GM23338 (cell line): Measurements from ENCODE around the gene PCLO.

ENCODE experiments used
- CREB1 ChIP-seq: fragments of 250-450 bp; sonication (Bioruptor Pico); IDR thresholded peaks from 2 replicates; pipeline ENCODE4 v1.5.0; 2020; ENCODE audit warnings: low read depth, mild to moderate bottlenecking, moderate library complexity
- EZH2 ChIP-seq: fragments of 200-600 bp; sonication (generic); IDR thresholded peaks from one replicate; pipeline ENCODE4 v1.8.0; 2017; ENCODE audit warnings: antibody characterized with exemption, mild to moderate bottlenecking, low read depth; ENCODE audit not compliant: unreplicated experiment
- EZH2phosphoT487 ChIP-seq: fragments of 200-600 bp; sonication (generic); IDR thresholded peaks from one replicate; pipeline ENCODE4 v1.8.1; 2018; ENCODE audit warnings: antibody characterized with exemption; ENCODE audit not compliant: unreplicated experiment
- JUNB ChIP-seq: IDR thresholded peaks from one replicate; pipeline ENCODE4 v1.6.1; 2016; ENCODE audit warnings: antibody characterized with exemption; ENCODE audit not compliant: unreplicated experiment
- NANOG ChIP-seq: IDR thresholded peaks from 2 replicates; pipeline ENCODE4 v1.6.1; 2016; ENCODE audit warnings: antibody characterized with exemption, borderline replicate concordance
- POLR2AphosphoS5 ChIP-seq: IDR thresholded peaks from 2 replicates; pipeline ENCODE4 v1.6.1; 2016; ENCODE audit warnings: antibody characterized with exemption, low read depth
- REST ChIP-seq: IDR thresholded peaks from one replicate; pipeline ENCODE4 v1.6.1; 2018; ENCODE audit warnings: antibody characterized with exemption; ENCODE audit not compliant: unreplicated experiment
- STAT1 ChIP-seq: IDR thresholded peaks from one replicate; pipeline ENCODE4 v1.6.1; 2016; ENCODE audit warnings: antibody characterized with exemption; ENCODE audit not compliant: unreplicated experiment
- ZNF114 ChIP-seq: fragments of 250-450 bp; sonication (Bioruptor Pico); IDR thresholded peaks from 2 replicates; pipeline ENCODE4 v1.5.0; 2020; ENCODE audit warnings: mild to moderate bottlenecking, moderate library complexity
- ZNF462 ChIP-seq: fragments of 250-450 bp; sonication (Bioruptor Pico); IDR thresholded peaks from 2 replicates; pipeline ENCODE4 v1.5.0; 2020; ENCODE audit warnings: mild to moderate bottlenecking, moderate library complexity
- TF ChIP-seq, protein P1 (sequence below), 2 experiments: fragments of 200-600 bp in 1 of 2; sonication (generic) in 1 of 2; conservative IDR thresholded peaks; 2 replicates each; pipeline versions ENCODE4 v1.5.1 to v1.6.1; 2016 to 2017; ENCODE audit warnings: antibody characterized with exemption in 2 of 2, low read depth in 2 of 2, mild to moderate bottlenecking in 2 of 2, moderate library complexity in 1 of 2
- TF ChIP-seq, protein P2 (sequence below): IDR thresholded peaks from 2 replicates; pipeline ENCODE4 v1.6.1; 2016; ENCODE audit warnings: antibody characterized with exemption

DNA sequence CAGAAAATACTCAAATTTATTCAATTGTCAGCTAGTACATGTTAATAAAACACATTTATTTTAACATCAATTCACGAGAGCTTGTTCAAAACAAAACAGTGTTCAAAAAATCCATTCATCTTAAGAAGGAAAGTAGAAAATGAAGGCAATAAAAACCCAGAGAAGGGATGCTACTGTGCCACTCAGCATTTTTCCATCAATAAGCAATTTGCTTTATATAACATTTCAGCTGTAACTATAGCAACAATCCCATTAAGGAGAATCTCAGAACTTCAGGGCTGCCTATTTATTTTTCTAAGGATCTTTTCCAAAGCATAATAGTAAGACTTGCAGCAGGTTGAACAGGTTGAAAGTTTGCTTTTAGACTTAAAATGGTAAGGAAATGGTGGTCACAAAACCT is 190.5 kb downstream of the PCLO start:
- TF ChIP-seq, protein P1, sequence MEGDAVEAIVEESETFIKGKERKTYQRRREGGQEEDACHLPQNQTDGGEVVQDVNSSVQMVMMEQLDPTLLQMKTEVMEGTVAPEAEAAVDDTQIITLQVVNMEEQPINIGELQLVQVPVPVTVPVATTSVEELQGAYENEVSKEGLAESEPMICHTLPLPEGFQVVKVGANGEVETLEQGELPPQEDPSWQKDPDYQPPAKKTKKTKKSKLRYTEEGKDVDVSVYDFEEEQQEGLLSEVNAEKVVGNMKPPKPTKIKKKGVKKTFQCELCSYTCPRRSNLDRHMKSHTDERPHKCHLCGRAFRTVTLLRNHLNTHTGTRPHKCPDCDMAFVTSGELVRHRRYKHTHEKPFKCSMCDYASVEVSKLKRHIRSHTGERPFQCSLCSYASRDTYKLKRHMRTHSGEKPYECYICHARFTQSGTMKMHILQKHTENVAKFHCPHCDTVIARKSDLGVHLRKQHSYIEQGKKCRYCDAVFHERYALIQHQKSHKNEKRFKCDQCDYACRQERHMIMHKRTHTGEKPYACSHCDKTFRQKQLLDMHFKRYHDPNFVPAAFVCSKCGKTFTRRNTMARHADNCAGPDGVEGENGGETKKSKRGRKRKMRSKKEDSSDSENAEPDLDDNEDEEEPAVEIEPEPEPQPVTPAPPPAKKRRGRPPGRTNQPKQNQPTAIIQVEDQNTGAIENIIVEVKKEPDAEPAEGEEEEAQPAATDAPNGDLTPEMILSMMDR (conservative IDR thresholded peaks at IDR 0.05; ENCODE audit: low read depth in 2 of 2): no peak
- TF ChIP-seq EZH2phosphoT487 (no peak), JUNB (no peak), NANOG (no peak), REST (no peak), EZH2 (no peak), POLR2AphosphoS5 (no peak), CREB1 (CRISPR knock-in tag) (no peak), ZNF114 (CRISPR knock-in tag) (no peak), ZNF462 (CRISPR knock-in tag) (no peak), STAT1 (no peak)
- TF ChIP-seq, protein P2, sequence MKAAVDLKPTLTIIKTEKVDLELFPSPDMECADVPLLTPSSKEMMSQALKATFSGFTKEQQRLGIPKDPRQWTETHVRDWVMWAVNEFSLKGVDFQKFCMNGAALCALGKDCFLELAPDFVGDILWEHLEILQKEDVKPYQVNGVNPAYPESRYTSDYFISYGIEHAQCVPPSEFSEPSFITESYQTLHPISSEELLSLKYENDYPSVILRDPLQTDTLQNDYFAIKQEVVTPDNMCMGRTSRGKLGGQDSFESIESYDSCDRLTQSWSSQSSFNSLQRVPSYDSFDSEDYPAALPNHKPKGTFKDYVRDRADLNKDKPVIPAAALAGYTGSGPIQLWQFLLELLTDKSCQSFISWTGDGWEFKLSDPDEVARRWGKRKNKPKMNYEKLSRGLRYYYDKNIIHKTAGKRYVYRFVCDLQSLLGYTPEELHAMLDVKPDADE: no peak
